ENCODE results near the gene SMIM11. TPM values are rescaled to one million over a fixed set of nuclear protein-coding genes. Genes with fewer than 3 reads are reported as not detected.
"Not testable (repeated sequence)": the region's sequence is repeated elsewhere in the genome, so short reads cannot be mapped to it uniquely, and the experiment has no call there.

SMIM11 gene
- 1.3 TPM for polyA plus RNA-seq (2012; ENCODE audit: insufficient read depth, insufficient read length, low read depth)

GRCh38 chr21:34374940-34375618 is at the start of gene SMIM11:
Gene SMIM11, plus strand, starts transcription at chr21:34375507. Its CDS starts 3,998 bp downstream, at chr21:34379505.
- DNase-seq; H3K4me1 ChIP-seq; H3K9me3 ChIP-seq; H3K27me3 ChIP-seq; H3K36me3 ChIP-seq; H3K4me3 ChIP-seq (ENCODE audit: low read depth, low read length): not testable (repeated sequence)

GRCh38 chr21:34330055-34330454 is 45.3 kb upstream of the SMIM11 start:
- no peaks in the 10 kb centered on the region for H3K9me3 ChIP-seq
- peak; percentile 34; the same call in 1 of the 2 replicates for TF ChIP-seq CTCF (IDR thresholded peaks at IDR 0.05; ENCODE audit: low read depth, low read length)
- DNase-seq: peak; percentile 21
- no peaks in the 10 kb centered on the region for H3K36me3 ChIP-seq
- H3K4me3 ChIP-seq (ENCODE audit: low read depth, low read length): no peak overlapping the region
- no peaks in the 10 kb centered on the region for H3K27me3 ChIP-seq
- H3K4me1 ChIP-seq: no peaks in the 10 kb centered on the region

DNA sequence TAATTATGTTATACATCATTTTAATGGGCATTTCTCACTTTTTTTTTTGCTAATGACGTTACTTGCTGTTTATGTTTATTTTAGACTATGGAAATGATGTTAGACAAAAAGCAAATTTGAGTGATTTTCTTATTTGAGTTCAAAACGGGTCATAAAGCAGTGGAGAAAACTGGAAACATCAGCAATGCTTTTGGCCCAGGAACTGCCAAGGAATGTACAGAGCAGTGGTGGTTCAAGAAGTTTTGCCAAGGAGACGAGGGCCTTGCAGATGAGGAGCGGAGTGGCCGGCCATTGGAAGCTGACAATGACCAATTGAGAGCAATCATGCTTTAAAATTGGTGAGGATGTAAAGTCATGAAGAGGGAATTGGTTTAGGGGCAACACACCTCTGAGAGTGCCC is 43.6 kb upstream of the SMIM11 start:
- DNase-seq: no peak
- Histone ChIP-seq H3K36me3 (no peaks in the 10 kb centered on the region), H3K4me1 (no peaks in the 10 kb centered on the region), H3K27me3 (no peaks in the 10 kb centered on the region), H3K4me3 (ENCODE audit: low read depth, low read length) (no peak overlapping the region), H3K9me3 (no peaks in the 10 kb centered on the region)
- no peak for TF ChIP-seq CTCF (IDR thresholded peaks at IDR 0.05; ENCODE audit: low read depth, low read length)

- Histone ChIP-seq H3K36me3 (no peaks in the 10 kb centered on the region), H3K9me3 (no peaks in the 10 kb centered on the region), H3K4me1 (no peaks in the 10 kb centered on the region), H3K27me3 (no peaks in the 10 kb centered on the region), H3K4me3 (ENCODE audit: low read depth, low read length) (no peak overlapping the region)
- TF ChIP-seq CTCF (IDR thresholded peaks at IDR 0.05; ENCODE audit: low read depth, low read length): no peak
- no peak for DNase-seq
These were observed 43.0 kb upstream of the SMIM11 start for GRCh38 chr21:34332347-34332746.

DNA sequence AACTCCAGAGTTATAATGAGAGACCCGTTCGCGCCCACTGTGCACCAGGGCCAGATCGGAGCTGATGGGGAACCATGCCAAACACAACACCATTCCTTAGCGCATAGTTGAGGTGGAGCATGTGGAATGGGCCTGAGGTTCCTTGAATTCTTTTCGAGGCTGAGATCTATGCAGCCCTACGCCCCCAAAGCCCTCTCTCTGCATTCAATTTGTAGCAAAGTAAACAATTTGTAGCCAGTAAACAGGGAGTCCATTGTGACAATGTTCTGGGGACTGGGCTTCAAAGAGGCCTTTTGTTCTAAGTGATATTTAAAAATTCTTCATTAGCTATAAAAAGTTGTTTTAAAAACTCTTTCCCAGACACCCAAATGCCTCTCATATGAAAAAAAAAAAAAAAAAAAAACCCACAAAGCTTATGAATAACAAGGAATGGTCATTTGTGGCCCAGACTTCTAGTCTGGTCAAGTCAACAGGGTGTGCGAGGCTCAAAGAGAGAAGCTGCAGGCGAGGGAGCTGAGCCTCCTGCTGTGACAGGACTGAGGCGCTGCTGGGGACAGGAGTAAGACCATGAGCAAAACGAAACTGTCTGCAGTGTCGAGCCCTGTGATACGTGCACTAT is 42.1 kb upstream of the SMIM11 start:
- H3K27me3 ChIP-seq: no peaks in the 10 kb centered on the region
- no peak overlapping the region for H3K4me3 ChIP-seq (ENCODE audit: low read depth, low read length)
- DNase-seq: no peak
- no peaks in the 10 kb centered on the region for H3K36me3 ChIP-seq
- no peaks in the 10 kb centered on the region for H3K4me1 ChIP-seq
- TF ChIP-seq CTCF (IDR thresholded peaks at IDR 0.05; ENCODE audit: low read depth, low read length): no peak
- no peaks in the 10 kb centered on the region for H3K9me3 ChIP-seq

DNA sequence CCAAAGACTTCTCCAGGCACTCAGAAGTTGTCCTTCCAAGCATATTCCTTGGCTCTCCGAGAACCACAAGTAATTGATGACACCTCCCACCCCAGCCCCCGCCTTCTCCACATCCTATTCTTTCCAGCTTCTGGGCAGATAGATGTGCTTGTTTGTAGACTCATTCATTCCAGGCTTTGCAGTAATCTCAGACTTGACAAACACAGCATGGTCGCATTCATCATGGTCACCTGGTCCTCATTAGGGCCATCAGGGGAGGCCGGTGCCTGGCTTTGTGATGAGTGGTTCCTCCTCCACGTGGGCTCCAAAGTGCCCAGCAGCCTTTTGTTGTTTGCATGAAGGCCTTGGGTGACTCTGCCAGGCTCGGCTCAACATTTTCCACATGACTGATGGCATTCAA is 40.0 kb upstream of the SMIM11 start:
- TF ChIP-seq CTCF (IDR thresholded peaks at IDR 0.05; ENCODE audit: low read depth, low read length): no peak
- H3K36me3 ChIP-seq: no peaks in the 10 kb centered on the region
- DNase-seq: no peak

More for the DNA sequence above, 40.0 kb upstream of the SMIM11 start:
- Histone ChIP-seq H3K9me3 (no peaks in the 10 kb centered on the region), H3K27me3 (no peaks in the 10 kb centered on the region), H3K4me3 (ENCODE audit: low read depth, low read length) (no peak overlapping the region), H3K4me1 (no peaks in the 10 kb centered on the region)
